ENCODE measurements around the gene GTF2A1L. TPM values are rescaled to one million over a fixed set of nuclear protein-coding genes. Genes with fewer than 3 reads are reported as not detected.

GTF2A1L gene
- total and polyA plus RNA-seq, 2 donors from 2014 or later = 0.76 to 2.7 TPM

- no peak for FAIRE-seq
- intact Hi-C loops (cut with DNase I) = no loop called here
- peaks cover 0 to 4% (median 3%) of the 10 kb centered on the region in 3 donors for H3K36me3 ChIP-seq (ENCODE audit: control insufficient read depth in 2 of 3, insufficient read depth in 3 of 3, low read length in 3 of 3)
Observed at GRCh38 chr2:48583961-48584360, 33.7 kb upstream of the GTF2A1L start.

GRCh38 chr2:48584551-48584950 lies 33.1 kb upstream of the GTF2A1L start:
- Histone ChIP-seq H3K27ac (ENCODE audit: low read depth in 2 of 2, low read length in 2 of 2) (no peak overlapping the region), H3K9me3 (ENCODE audit: control insufficient read depth in 2 of 3, insufficient read depth in 1 of 3, low read length in 3 of 3) (no peaks in the 10 kb centered on the region), H3K36me3 (ENCODE audit: control insufficient read depth in 2 of 3, insufficient read depth in 3 of 3, low read length in 3 of 3) (peaks cover 0 to 4% (median 3%) of the 10 kb centered on the region in 3 donors), H3K9ac (ENCODE audit: low read length in 3 of 3) (no peak overlapping the region), H3K4me3 (ENCODE audit: low read length in 3 of 3) (no peak overlapping the region), H3K27me3 (ENCODE audit: control insufficient read depth, insufficient read depth, low read length) (no peaks in the 10 kb centered on the region), H3K4me1 (ENCODE audit: control insufficient read depth in 2 of 3, insufficient read depth in 2 of 3, low read depth in 1 of 3, low read length in 3 of 3) (peaks cover 0 to 3% (median 0%) of the 10 kb centered on the region in 3 donors)
- TF ChIP-seq, protein P1, sequence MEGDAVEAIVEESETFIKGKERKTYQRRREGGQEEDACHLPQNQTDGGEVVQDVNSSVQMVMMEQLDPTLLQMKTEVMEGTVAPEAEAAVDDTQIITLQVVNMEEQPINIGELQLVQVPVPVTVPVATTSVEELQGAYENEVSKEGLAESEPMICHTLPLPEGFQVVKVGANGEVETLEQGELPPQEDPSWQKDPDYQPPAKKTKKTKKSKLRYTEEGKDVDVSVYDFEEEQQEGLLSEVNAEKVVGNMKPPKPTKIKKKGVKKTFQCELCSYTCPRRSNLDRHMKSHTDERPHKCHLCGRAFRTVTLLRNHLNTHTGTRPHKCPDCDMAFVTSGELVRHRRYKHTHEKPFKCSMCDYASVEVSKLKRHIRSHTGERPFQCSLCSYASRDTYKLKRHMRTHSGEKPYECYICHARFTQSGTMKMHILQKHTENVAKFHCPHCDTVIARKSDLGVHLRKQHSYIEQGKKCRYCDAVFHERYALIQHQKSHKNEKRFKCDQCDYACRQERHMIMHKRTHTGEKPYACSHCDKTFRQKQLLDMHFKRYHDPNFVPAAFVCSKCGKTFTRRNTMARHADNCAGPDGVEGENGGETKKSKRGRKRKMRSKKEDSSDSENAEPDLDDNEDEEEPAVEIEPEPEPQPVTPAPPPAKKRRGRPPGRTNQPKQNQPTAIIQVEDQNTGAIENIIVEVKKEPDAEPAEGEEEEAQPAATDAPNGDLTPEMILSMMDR (IDR thresholded peaks at IDR 0.05; ENCODE audit: borderline replicate concordance, extremely low read depth, insufficient read depth) = no peak
- DNase-seq (no peak), FAIRE-seq (no peak)
- intact Hi-C loops (cut with DNase I) = no loop called here

More at GRCh38 chr2:48583961-48584360, 33.7 kb upstream of the GTF2A1L start:
- TF ChIP-seq, protein P1 (IDR thresholded peaks at IDR 0.05; ENCODE audit: borderline replicate concordance, extremely low read depth, insufficient read depth) = no peak
- Histone ChIP-seq H3K9ac (ENCODE audit: low read length in 3 of 3) (no peak overlapping the region), H3K4me1 (ENCODE audit: control insufficient read depth in 2 of 3, insufficient read depth in 2 of 3, low read depth in 1 of 3, low read length in 3 of 3) (peaks cover 0 to 1% (median 0%) of the 10 kb centered on the region in 3 donors), H3K9me3 (ENCODE audit: control insufficient read depth in 2 of 3, insufficient read depth in 1 of 3, low read length in 3 of 3) (no peaks in the 10 kb centered on the region), H3K27me3 (ENCODE audit: control insufficient read depth, insufficient read depth, low read length) (no peaks in the 10 kb centered on the region), H3K4me3 (ENCODE audit: low read length in 3 of 3) (no peak overlapping the region), H3K27ac (ENCODE audit: low read depth in 2 of 2, low read length in 2 of 2) (no peak overlapping the region)
- no peak for DNase-seq

- Histone ChIP-seq H3K9me3 (ENCODE audit: control insufficient read depth in 2 of 3, insufficient read depth in 1 of 3, low read length in 3 of 3) (no peaks in the 10 kb centered on the region), H3K27ac (ENCODE audit: low read depth in 2 of 2, low read length in 2 of 2) (no peak overlapping the region), H3K9ac (ENCODE audit: low read length in 3 of 3) (no peak overlapping the region), H3K4me1 (ENCODE audit: control insufficient read depth in 2 of 3, insufficient read depth in 2 of 3, low read depth in 1 of 3, low read length in 3 of 3) (peaks cover 0 to 3% (median 0%) of the 10 kb centered on the region in 3 donors), H3K36me3 (ENCODE audit: control insufficient read depth in 2 of 3, insufficient read depth in 3 of 3, low read length in 3 of 3) (no peaks in the 10 kb centered on the region), H3K27me3 (ENCODE audit: control insufficient read depth, insufficient read depth, low read length) (no peaks in the 10 kb centered on the region), H3K4me3 (ENCODE audit: low read length in 3 of 3) (no peak overlapping the region)
- TF ChIP-seq, protein P1 (IDR thresholded peaks at IDR 0.05; ENCODE audit: borderline replicate concordance, extremely low read depth, insufficient read depth) = no peak
- intact Hi-C loops (cut with DNase I) = no loop called here
- FAIRE-seq = no peak
- DNase-seq = peak in 2 of 5 donors; percentile 24 to 31
Observed at GRCh38 chr2:48586433-48586832, 31.2 kb upstream of the GTF2A1L start.

DNA sequence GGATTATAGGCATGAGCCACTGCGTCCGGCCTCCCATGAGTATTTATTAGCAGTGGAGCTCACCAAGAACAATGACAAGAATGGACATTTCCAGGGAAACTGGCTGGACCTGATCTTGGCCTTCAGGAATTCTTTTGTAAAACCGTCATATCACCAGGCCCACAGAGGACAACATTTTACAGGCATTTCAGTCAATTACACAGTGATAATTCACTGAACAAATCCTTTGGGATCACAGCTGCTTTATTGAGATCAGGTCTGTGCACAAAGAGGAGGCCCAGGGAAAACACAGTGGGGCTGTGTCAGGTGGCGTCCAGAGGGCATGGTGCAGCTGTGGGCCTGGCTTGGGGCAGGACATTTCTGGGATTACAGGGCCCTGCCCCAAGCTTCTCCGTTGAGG lies 30.1 kb upstream of the GTF2A1L start:
- no peak overlapping the region for H3K9ac ChIP-seq (ENCODE audit: low read length in 3 of 3)
- no peak overlapping the region for H3K4me3 ChIP-seq (ENCODE audit: low read length in 3 of 3)
- TF ChIP-seq, protein P1 (IDR thresholded peaks at IDR 0.05; ENCODE audit: borderline replicate concordance, extremely low read depth, insufficient read depth) = no peak
- no peak for DNase-seq
- H3K27me3 ChIP-seq (ENCODE audit: control insufficient read depth, insufficient read depth, low read length) = no peaks in the 10 kb centered on the region
- no peak for FAIRE-seq
- H3K4me1 ChIP-seq (ENCODE audit: control insufficient read depth in 2 of 3, insufficient read depth in 2 of 3, low read depth in 1 of 3, low read length in 3 of 3) = peaks cover 0 to 3% (median 0%) of the 10 kb centered on the region in 3 donors
- no peaks in the 10 kb centered on the region for H3K36me3 ChIP-seq (ENCODE audit: control insufficient read depth in 2 of 3, insufficient read depth in 3 of 3, low read length in 3 of 3)
- no peaks in the 10 kb centered on the region for H3K9me3 ChIP-seq (ENCODE audit: control insufficient read depth in 2 of 3, insufficient read depth in 1 of 3, low read length in 3 of 3)
- no peak overlapping the region for H3K27ac ChIP-seq (ENCODE audit: low read depth in 2 of 2, low read length in 2 of 2)
- intact Hi-C loops (cut with DNase I) = no loop called here
